RWPE2 (cell line): Measurements from ENCODE around the gene HSF2BP.

ENCODE experiments used
- ATAC-seq: fragments of 200-7000 bp; cut with Tn5 transposase; 3 replicates; pipeline ENCODE4 v1.9.1; 2021; ENCODE audit warnings: low read depth
- DNase-seq: peaks from one replicate; pipeline ENCODE4 v3.0.0-alpha.2; 2020; ENCODE audit warnings: low spot score
- H3K27ac ChIP-seq: fragments of 450-650 bp; 2 replicates; pipeline ENCODE4 v1.5.1; 2017; ENCODE audit warnings: mild to moderate bottlenecking; ENCODE audit not compliant: poor library complexity, severe bottlenecking
- H3K27me3 ChIP-seq: fragments of 250-450 bp; sonication (Bioruptor Pico); 2 replicates; pipeline ENCODE4 v1.5.1; 2021; ENCODE audit warnings: mild to moderate bottlenecking, moderate library complexity; ENCODE audit not compliant: insufficient read depth, poor library complexity, severe bottlenecking
- H3K36me3 ChIP-seq: fragments of 250-450 bp; sonication (Bioruptor Pico); 2 replicates; pipeline ENCODE4 v1.5.1; 2020; ENCODE audit warnings: low read depth, mild to moderate bottlenecking, moderate library complexity
- H3K4me1 ChIP-seq: fragments of 250-450 bp; sonication (Bioruptor Pico); 2 replicates; pipeline ENCODE4 v1.5.1; 2021; ENCODE audit warnings: mild to moderate bottlenecking, moderate library complexity; ENCODE audit not compliant: insufficient read depth, poor library complexity, severe bottlenecking
- H3K4me3 ChIP-seq: fragments of 250-450 bp; sonication (Bioruptor Pico); 2 replicates; pipeline ENCODE4 v1.5.1; 2021; ENCODE audit warnings: mild to moderate bottlenecking, moderate library complexity; ENCODE audit not compliant: severe bottlenecking
- H3K9me3 ChIP-seq: fragments of 250-450 bp; sonication (Bioruptor Pico); 2 replicates; pipeline ENCODE4 v1.5.1; 2021; ENCODE audit warnings: mild to moderate bottlenecking, moderate library complexity; ENCODE audit not compliant: severe bottlenecking
- CTCF ChIP-seq: fragments of 450-650 bp; IDR thresholded peaks from one replicate; pipeline ENCODE4 v1.5.1; 2017; ENCODE audit warnings: mild to moderate bottlenecking, moderate library complexity; ENCODE audit not compliant: poor library complexity, severe bottlenecking

HSF2BP gene

GRCh38 chr21:43611598-43612369 is 47.5 kb downstream of the HSF2BP start:
- Histone ChIP-seq H3K36me3 (no peaks in the 10 kb centered on the region), H3K4me3 (no peak overlapping the region), H3K27ac (peak overlapping the region; percentile 100), H3K27me3 (no peaks in the 10 kb centered on the region), H3K9me3 (no peaks in the 10 kb centered on the region), H3K4me1 (peaks cover 27% of the 10 kb centered on the region)
- peak; percentile 79 for TF ChIP-seq CTCF
- ATAC-seq: peak; percentile 60
- no peak for DNase-seq

GRCh38 chr21:43609501-43610340 is 49.6 kb downstream of the HSF2BP start:
- H3K4me3 ChIP-seq: no peak overlapping the region
- H3K36me3 ChIP-seq: no peaks in the 10 kb centered on the region
- no peaks in the 10 kb centered on the region for H3K27me3 ChIP-seq
- H3K27ac ChIP-seq: peak overlapping the region; percentile 100
- H3K4me1 ChIP-seq: peaks cover 34% of the 10 kb centered on the region
- no peaks in the 10 kb centered on the region for H3K9me3 ChIP-seq
- TF ChIP-seq CTCF: no peak
- peak; percentile 86 for DNase-seq
- ATAC-seq: peak; percentile 73

- DNase-seq (no peak), ATAC-seq (no peak)
- peaks cover 34% of the 10 kb centered on the region for H3K4me1 ChIP-seq
- no peaks in the 10 kb centered on the region for H3K9me3 ChIP-seq
- H3K27ac ChIP-seq: peak overlapping the region; percentile 100
- no peak overlapping the region for H3K4me3 ChIP-seq
- no peak for TF ChIP-seq CTCF
- no peaks in the 10 kb centered on the region for H3K36me3 ChIP-seq
- no peaks in the 10 kb centered on the region for H3K27me3 ChIP-seq
These were observed 50.6 kb downstream of the HSF2BP start for GRCh38 chr21:43608664-43609063.

GRCh38 chr21:43608225-43608624 is 51.1 kb downstream of the HSF2BP start:
- ATAC-seq (peak; percentile 46; the same call in 2 of the 3 replicates), DNase-seq (no peak)
- Histone ChIP-seq H3K4me3 (no peak overlapping the region), H3K9me3 (no peaks in the 10 kb centered on the region), H3K4me1 (peaks cover 34% of the 10 kb centered on the region), H3K36me3 (no peaks in the 10 kb centered on the region), H3K27ac (peak overlapping the region; percentile 100), H3K27me3 (no peaks in the 10 kb centered on the region)
- no peak for TF ChIP-seq CTCF
